ENCODE results near the gene MROH2B.

The MROH2B gene

DNA sequence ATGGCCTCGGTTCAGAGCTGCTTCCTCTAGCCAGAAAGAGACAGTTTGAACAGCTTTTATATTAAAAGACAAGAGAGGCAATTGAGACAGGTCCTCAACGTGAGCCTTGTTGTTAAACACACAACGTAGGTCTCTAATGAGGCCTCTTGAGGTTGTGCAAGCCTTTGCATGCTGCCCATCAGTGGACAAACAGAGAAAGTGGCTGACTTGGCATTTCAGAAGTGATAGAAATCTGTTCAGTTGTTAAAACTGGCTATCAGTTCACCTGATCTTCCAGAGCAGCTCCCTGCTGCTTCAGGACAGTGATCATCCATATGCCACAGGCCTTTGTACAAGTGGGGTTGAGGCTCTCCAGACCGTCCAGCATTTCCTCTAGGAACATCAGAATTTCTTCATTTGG is 58.8 kb downstream of the MROH2B start:
- no peak for DNase-seq

DNA sequence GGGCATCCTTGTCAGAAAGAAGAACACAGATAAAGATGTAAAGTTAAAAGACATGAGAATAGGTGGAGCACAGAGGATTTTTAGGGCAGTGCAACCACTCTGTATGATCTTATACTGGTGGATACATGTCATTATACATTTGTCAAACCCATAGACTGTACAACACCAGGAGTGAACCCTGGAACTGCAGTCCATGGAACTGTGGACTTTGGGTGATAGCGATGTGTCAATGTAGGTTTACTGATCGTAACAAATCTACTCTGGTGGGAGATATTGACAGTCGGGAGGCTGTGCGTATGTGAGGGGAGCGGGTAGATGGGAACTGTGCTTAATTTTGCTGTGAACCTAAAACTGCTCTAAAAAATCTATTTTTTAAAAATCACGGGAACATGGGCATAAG is 60.6 kb downstream of the MROH2B start:
- no peak for DNase-seq

DNA sequence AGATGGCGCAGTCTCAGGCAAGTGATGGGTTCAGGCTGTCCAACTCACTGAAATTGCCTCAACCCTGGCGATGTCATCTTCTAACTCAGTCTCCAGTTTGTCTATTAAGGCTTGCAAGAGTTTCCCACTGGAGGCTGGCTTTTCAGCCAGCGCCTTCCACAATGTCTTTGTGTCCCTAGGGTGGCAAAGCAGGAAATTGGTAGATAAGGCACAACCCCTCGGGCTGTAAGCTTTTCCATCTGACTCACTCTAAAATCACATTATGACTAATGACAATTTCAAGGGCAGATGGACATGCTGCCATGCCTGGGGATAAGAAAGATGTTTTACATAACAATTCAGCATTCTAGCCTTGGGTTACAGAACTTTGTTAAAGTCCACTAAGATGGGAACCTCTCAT is 61.9 kb downstream of the MROH2B start:
- DNase-seq: no peak

DNA sequence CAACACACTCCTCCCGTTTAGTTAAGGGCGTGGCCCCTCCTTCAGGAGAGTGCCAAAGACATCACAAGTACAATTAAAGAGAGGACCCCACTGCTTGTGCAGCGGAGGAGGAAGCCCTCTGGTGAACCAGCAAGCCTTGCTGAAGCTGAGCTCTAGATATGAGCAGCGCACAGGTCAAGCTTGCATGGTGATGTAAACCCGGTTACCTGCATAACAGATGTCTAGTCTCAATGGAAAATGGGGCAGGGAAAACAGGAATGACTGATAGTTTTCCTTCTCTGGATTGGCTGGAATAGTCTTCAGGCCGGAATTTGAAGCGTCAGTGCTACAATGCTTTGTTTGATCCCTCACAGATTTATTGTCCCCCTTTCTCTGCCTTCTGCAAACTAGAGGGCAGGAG is 66.2 kb downstream of the MROH2B start:
- no peak for DNase-seq

DNA sequence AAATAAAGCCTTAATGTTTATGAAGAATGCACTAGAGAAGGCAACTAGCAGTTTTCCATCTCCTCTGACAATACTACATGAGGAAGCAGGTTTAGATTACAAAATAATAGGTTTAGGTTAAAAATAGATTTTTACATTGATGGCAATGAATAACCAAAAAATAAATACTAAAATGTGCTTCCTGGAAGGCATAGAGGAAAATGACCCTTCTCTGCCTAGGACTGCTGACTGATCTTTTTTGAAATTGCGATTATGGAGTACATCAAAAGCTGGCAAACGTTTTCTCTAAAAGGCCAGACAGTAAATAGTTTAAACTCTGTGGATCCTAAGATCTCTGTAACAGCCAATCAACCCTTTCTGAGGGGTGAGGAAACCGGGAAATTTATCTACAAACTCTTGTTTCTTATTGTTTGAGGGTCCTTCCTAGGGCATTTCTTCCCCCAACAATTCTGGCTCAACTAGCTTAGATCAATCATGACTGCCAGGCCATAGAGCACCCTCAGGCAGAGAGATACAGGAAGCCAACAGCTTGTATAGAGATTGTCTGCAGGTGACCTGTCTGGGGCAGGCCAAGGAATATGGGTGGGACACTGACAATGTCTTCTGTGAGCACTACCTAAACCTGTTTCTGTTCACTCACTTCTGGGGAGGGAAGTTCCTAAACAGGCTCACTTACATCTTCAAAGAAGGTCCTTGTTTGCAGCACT is 67.3 kb downstream of the MROH2B start:
- DNase-seq: no peak

DNA sequence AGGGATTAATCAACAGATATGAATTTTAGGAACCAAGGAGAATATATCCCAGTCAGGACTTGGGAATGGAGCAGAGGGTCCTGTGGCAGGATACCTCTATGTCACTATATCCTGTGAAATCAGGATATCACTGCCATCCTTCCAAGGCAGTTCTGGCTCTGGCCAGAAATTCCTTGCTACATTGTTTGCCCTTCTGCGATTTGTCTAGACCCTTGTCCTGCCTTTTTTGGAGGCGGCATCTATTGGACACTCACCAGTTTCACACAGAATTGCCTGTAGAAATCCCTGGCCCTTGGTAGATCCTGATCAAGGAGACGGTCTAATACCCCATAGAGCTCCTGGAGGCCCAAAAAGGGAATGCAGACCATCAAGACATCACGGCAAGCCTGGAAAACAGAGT is 71.2 kb downstream of the MROH2B start:
- no peak for DNase-seq

DNA sequence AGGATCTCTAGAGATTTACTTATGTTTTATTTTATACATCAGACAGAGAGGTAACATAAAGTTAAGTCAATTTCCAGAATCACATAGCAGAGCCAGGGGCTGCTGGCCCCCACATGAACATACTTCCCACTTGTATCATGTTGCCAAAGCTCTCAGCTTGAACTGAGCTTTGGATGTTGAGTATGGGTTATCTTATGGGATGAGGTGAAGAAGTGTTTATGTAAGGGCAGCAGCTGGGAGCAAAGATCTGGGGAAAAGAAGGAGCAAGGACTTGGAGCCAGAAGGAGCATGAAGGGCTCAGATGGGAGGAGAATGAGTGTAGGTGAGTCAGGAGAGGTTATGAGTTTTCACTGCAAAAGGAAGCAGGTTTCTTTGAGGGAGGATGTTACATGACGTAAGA is 72.0 kb downstream of the MROH2B start:
- no peak for DNase-seq

DNA sequence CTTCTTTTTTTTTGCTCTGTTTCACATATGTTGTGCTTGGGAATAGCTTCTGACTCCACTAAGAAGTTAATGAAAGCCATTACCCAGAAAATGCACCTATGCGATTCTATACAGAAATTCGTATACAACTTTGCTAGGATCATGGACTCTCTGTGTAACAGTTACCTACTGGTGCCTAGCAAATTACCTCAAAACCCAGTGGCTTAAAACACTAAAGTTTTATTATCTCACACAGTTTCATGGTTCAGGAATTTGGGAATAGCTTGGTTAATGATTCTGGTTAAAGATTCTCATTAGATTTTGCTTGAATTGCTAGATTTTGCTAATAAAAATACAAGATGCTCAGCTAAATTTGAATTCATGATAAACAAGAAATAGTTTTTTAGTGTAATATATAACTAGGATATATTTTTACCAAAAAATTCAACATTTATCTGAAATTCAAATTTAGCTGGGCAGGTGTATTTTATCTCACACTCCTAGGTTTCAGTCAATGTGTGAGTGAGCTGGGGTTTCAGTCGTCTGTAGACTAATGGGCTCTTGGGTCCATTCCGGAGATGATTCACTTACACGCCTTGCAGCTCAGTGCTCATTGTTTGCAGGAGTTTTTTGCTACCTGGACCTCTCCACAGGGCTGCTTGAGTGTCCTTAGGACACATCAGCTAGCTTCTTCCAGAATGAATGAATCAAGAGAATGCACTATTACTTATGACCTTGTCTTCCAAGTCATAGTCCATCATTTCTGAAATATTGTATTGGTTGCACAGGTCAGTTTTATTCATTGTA is 75.1 kb downstream of the MROH2B start:
- no peak for DNase-seq

DNA sequence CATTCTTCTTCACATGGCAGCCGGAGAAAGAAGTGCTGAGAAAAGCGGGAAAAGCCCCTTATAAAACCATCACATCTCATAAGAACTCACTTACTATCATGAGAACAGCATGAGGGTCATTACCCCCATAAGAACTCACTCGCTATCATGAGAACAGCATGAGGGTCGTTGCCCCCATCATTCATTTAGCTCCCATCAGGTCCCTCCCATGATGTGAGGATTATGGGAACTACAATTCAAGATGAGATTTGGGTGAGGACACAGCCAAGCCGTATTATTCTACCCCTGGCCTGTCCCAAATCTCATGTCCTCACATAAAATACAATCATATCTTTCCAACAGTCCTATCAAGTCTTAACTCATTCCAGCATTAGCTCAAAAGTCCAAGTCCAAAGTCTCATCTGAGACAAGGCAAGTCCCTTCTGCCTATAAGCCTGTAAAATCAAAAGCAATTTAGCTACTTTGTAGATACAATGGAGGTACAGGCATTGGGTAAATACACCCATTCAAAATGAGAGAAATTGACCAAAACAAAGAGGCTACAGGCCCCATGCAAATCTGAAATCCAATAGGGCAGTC is 79.1 kb downstream of the MROH2B start:
- no peak for DNase-seq

DNA sequence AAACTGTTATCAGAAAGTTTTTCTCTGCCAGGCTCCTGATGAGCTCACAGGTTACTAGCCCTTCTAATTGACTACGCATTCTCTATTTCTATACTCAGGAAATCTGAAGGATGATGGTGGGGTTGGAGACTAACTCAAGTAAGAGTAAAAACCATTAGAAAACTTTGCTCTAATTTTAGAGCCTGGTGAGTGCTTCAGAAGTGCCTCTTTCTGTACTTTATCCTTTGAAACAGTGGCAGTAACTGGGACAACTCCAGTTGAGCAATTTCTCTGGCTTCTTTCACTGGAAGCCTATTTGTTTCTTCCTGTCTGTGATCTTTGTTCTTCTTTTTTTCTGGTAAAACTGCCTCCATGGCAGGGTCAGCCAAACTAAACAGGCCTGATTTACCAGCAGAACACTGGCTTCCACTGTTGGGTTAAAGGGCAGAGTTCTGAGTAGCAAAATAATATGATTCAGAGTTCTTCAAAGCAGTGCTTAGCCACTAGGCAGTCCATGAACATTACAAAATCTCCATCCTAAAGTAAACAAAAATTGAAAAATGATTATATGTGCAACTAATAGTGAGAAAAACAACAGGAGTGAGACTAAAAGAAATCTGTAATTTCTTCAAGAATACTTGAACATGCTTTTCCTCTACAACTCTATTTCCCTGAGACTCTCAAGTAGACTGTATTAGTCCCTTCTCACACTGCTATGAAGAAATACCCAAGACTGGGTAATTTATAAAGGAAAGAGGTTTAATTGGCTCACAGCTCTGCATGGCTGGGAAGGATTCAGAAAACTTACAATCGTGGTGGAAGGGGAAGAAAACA is 79.8 kb downstream of the MROH2B start:
- DNase-seq: no peak

DNA sequence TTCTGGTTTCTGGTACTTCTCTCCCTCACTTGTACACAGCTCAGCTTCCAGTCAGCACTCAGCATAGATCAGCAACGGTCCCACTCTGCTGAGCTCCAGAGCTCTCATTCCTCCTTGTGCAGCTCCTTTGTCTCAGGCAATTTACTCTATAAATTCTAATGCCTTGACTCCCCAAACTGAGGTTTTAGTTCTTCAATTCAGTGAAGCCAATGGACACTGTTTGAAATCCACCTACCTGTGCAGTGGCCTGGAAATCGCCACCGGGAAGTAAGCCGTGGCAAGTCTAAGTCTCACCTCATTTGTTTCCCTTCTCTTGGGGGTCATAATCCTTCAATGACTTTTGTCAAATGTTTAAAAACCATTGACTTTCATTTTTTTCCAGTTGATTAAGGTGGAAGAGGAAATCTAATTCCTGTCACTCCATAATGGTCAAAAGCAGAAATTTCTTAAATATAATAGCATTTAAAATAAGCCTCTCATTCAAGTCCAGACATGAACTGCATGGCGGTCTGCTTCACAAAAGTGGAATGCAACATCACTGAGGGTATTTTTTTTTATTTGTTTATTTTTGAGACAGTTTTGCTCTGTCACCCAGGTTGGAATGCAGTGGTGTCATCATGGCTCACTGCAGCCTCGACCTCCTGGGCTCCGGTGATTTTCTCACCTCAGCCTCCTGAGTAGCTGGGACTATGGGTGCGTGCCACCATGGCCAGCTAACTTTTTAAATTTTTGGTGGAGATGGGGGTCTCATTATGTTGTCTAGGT is 82.2 kb downstream of the MROH2B start:
- no peak for DNase-seq

DNA sequence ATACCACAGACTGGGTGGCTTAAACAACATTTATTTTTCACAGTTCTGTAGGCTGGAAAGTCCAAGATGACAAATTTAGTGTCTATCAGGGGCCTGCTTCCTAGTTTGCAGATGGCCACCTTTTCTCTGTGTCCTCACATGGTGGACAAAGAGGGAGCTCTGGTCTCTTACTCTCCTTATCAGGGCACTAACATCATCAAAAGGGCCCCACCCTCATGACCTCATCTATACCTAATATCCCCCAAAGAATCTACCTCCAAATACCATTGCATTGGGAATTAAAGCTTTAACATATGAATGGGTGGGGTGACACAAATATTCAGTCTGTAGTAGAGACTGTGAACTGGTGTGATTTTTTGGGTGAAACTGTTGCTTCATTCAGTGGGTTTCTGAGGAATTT is 83.8 kb downstream of the MROH2B start:
- no peak for DNase-seq

DNA sequence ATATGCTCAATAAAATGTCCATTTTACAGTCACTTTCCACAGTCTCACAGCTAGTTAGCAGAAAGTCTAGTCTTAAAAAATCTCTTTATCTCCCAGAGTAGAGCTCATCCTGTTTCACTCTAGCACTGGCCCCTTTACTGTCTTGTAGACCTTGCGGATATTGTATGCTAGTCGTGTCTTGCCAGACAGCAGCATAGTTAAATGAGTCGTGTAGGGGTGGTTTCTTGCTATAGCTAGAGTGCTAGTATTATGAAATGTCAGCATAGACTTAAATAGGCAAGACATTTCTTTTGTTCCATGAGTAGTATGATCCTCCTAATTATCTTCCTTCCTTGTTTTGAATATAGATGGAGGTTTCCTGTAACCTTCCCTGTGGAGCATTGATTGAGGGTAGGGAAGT is 84.5 kb downstream of the MROH2B start:
- DNase-seq: no peak

DNA sequence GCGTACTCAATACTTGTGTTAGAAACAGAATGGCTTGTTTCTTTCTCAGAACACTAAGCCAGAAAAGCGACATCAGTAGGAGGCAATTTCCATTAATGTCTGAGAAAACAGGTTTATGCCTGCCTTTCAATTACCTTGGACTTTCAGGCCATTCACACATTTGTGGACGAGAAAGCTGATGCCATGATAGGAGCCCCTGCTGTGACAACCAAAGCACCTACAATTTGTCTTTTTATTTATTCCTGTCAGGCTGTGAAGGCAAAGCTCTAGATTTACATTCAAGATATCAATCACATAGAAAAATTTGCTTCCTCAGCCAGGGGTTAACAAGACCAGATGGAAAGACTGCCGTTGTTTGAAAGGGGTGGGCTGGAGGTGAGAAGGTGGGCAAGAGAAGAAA is 85.6 kb downstream of the MROH2B start:
- no peak for DNase-seq

DNA sequence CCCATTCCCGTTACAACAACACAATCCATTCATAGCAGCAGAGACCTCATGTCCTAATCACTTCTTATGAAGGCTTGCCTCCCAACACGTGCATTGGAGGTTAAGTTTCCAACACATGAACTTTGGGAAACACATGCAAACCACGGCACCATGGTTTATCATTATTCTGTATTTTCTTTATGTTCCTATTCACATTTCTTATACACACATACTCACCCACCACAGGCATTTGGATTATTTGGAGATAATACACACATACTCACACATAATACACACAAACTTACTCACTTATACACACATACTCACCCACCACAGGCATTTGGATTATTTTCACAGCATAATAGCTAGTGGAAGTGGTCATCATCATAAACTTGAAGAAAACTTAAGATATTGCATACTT is 86.3 kb downstream of the MROH2B start:
- DNase-seq: no peak

DNA sequence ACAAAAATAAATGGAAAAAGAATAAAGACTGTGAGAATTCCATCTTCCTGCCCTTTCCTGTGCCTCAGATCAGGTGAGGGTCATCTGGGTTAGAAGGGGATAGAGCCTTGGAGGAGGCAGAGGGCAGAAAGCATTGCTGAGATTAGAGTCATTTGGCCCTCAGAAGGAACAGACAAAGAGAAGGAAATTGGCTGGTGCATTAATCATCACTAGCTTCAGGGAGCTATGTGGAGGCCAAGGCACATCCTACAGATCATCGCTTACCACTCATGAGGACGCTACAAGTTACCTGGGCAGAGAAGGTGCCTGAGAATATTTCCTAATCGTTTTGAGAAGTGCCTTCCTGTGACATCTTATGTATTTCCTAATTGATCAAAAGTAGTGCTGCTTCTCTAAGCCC is 87.4 kb downstream of the MROH2B start:
- no peak for DNase-seq

DNA sequence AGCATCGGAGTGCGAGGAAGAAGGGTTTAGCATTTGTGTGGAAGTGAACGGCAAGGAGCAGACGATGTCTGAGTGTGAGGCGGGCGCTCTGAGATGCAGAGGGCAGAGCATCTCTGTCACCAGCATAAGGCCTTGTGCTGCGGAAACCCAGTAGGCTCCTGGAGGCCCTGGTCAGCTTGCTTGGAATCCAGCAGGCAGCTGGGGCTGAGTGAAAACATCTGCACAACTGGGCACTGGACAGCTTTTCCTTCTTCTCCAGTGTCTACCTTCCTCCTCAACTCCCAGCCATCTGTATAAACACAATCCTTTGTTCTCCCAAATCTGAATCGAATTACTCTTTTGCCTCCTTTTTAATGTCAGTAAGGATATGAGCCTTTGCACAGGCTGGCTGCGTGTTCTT is 89.7 kb downstream of the MROH2B start:
- DNase-seq: no peak

DNA sequence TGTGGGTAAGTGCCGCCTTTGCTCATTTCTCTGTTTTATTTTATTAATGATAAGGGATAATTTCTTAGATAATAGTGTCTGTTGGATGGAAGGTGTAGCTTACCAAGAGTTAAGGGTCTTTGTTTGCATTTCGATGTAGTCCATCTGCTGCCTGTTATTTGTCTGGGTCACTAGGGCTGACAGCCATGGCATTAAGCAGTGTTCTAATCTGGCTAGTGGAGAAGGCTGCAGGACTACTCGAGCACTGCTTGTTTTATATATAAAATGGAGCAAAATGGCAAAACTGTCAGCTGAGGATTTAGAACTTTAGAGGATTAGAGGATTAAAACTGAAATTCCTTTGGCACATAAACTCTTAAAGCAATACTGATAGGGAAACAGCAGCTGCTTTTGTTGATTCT is 94.3 kb downstream of the MROH2B start:
- no peak for DNase-seq

DNA sequence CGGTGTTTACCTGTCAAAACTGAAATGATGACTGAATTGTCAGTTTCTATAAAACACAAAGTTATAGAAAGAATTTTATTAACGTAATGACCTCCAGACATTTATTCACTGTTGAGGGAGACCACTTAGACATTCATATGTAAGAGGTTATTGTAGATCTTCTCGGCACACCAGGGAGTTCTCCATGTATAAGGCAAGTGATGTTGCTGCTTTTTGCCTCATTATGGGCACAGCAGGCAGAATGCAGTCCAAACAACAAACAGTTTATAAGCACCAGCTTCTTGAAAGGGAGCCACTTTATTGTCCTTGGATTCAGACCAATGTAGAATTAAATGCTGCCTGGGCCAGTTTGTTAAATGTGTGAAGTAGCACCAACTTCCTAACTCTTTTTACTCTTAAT is 95.1 kb downstream of the MROH2B start:
- no peak for DNase-seq

DNA sequence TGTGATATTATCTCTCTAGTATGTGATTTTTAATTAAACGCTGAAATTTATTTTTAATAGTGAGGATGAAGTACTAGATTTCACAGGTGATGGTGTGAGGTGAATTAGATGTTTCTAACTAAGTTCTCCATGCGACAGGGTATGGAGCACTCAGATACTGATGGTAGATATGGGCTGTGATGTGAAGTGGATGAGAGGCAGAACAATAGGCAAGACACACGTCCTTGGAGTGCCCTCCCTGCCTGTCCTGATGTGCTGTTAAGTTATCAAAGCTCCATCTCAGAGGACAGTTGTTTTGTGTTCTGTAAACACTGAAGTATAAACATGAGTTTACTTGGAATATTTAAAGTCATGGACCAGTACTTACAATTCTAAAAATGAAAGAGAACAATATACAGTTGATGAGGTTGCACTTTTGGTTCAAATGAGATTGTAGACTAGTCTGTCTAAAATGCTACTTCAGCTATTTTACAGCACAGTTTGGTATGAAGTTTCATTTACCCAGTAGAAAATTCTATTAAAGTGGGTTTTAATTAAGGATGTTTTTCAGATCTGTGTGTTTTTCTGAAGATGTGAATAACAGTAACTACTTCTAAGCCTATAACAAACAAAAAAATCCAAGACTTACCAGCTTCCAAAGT is 97.7 kb downstream of the MROH2B start:
- DNase-seq: no peak

DNA sequence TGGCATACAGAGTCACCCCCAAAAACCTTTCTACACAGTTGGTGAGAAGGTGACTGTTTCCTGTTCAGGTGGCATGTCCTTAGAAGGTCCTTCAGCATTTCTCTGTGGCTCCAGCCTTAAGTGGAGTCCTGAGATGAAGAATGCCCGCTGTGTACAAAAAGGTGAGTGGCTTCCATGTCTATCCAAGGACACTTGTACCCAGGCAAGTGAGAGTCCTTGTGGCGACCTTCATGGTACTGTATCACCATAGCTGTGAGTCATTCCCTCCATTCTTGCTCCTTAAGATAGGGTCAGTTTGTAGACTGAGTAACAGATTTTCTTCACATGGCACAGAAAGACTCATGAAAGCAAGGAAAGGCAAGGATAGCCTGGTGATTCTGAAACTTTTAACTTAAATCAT is 98.7 kb downstream of the MROH2B start:
- no peak for DNase-seq

Measured in activated CD8-positive, alpha-beta memory T cell treated with anti-CD3 and anti-CD28 coated beads for 24 hours (primary cell).